ENCODE results near the gene NBL1.

DNA sequence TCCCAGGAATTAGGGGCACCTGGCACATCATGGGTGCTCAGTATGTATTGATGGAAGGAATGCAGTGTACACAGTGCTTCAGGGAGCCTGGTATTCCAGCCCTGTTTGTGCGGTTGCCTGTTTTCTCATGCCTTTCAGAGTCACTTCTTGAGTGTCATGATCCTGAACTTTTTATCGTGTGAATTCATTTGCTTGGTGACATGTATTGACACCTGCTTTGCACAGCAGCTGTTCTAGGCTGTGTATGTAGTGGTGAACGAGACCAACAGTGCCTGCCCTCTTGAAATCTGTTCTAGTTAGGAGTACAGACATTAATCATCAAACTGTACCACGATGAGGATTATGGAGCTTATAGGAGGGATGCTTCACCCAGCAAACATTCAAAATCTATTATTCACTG, 26.7 kb downstream of the NBL1 start:
- TF ChIP-seq, protein P1, sequence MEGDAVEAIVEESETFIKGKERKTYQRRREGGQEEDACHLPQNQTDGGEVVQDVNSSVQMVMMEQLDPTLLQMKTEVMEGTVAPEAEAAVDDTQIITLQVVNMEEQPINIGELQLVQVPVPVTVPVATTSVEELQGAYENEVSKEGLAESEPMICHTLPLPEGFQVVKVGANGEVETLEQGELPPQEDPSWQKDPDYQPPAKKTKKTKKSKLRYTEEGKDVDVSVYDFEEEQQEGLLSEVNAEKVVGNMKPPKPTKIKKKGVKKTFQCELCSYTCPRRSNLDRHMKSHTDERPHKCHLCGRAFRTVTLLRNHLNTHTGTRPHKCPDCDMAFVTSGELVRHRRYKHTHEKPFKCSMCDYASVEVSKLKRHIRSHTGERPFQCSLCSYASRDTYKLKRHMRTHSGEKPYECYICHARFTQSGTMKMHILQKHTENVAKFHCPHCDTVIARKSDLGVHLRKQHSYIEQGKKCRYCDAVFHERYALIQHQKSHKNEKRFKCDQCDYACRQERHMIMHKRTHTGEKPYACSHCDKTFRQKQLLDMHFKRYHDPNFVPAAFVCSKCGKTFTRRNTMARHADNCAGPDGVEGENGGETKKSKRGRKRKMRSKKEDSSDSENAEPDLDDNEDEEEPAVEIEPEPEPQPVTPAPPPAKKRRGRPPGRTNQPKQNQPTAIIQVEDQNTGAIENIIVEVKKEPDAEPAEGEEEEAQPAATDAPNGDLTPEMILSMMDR (IDR thresholded peaks at IDR 0.05; ENCODE audit: low read depth, low read length) = no peak
- TF ChIP-seq POLR2A (IDR thresholded peaks at IDR 0.05; ENCODE audit: extremely low read depth, insufficient read length) (no peak), MYC (IDR thresholded peaks at IDR 0.05; ENCODE audit: low read depth, low read length) (no peak)
- TF ChIP-seq, protein P2, sequence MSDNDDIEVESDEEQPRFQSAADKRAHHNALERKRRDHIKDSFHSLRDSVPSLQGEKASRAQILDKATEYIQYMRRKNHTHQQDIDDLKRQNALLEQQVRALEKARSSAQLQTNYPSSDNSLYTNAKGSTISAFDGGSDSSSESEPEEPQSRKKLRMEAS (IDR thresholded peaks at IDR 0.05; ENCODE audit: low read depth, low read length) = no peak

All from NB4 (cell line).